Measurements from ENCODE around the gene RPUSD3.

Gene RPUSD3

GRCh38 chr3:9841015-9841414 is 2.8 kb downstream of the RPUSD3 start:
- TF ChIP-seq CTCF (IDR thresholded peaks at IDR 0.05; ENCODE audit: control insufficient read depth, extremely low read depth, insufficient read depth): no peak
- DNase-seq (ENCODE audit: low read depth): no peak

GRCh38 chr3:9838856-9839255 is 5.0 kb downstream of the RPUSD3 start:
- no peak for TF ChIP-seq CTCF (IDR thresholded peaks at IDR 0.05; ENCODE audit: control insufficient read depth, extremely low read depth, insufficient read depth)
- no peak for DNase-seq (ENCODE audit: low read depth)
- no peak overlapping the region for H3K4me3 ChIP-seq (ENCODE audit: low read depth, low read length)

More at GRCh38 chr3:9841015-9841414, 2.8 kb downstream of the RPUSD3 start:
- H3K4me3 ChIP-seq (ENCODE audit: low read depth, low read length): no peak overlapping the region

- no peak for DNase-seq (ENCODE audit: low read depth)
- no peak for TF ChIP-seq CTCF (IDR thresholded peaks at IDR 0.05; ENCODE audit: control insufficient read depth, extremely low read depth, insufficient read depth)
- H3K4me3 ChIP-seq (ENCODE audit: low read depth, low read length): no peak overlapping the region
These were observed 5.9 kb downstream of the RPUSD3 start for GRCh38 chr3:9837701-9838582.

- TF ChIP-seq CTCF (IDR thresholded peaks at IDR 0.05; ENCODE audit: control insufficient read depth, extremely low read depth, insufficient read depth): no peak
- no peak overlapping the region for H3K4me3 ChIP-seq (ENCODE audit: low read depth, low read length)
- no peak for DNase-seq (ENCODE audit: low read depth)
These were observed 9.1 kb downstream of the RPUSD3 start for GRCh38 chr3:9834520-9835380.

GRCh38 chr3:9833078-9833477 is 10.7 kb downstream of the RPUSD3 start:
- H3K4me3 ChIP-seq (ENCODE audit: low read depth, low read length): no peak overlapping the region
- no peak for TF ChIP-seq CTCF (IDR thresholded peaks at IDR 0.05; ENCODE audit: control insufficient read depth, extremely low read depth, insufficient read depth)

GRCh38 chr3:9831253-9831652 is 12.6 kb downstream of the RPUSD3 start:
- no peak for TF ChIP-seq CTCF (IDR thresholded peaks at IDR 0.05; ENCODE audit: control insufficient read depth, extremely low read depth, insufficient read depth)
- DNase-seq (ENCODE audit: low read depth): no peak
- H3K4me3 ChIP-seq (ENCODE audit: low read depth, low read length): no peak overlapping the region

More at GRCh38 chr3:9833078-9833477, 10.7 kb downstream of the RPUSD3 start:
- DNase-seq (ENCODE audit: low read depth): no peak

Data from LNCaP clone FGC (cell line).